ENCODE measurements around the gene RABGAP1L.

DNA sequence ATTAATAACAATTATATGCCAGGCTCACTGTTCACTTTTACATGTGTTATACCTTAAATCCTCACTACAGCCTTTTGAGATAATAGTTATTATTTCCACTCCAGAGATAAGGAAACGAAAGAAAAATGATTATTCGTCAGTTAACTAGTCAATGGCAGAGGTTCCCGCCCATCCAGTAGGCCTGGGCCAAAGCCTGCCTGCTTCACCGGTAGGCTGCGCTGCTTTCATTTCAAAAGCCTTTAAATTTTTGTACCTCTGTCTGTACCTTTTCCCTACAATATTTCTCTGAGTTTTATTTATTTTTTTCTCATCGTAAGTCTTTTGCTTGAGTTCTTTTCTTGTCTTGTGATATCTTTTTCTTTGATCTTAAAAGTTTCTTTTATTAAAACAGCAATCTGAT lies 292.1 kb downstream of the RABGAP1L start:
- TF ChIP-seq, protein P1, sequence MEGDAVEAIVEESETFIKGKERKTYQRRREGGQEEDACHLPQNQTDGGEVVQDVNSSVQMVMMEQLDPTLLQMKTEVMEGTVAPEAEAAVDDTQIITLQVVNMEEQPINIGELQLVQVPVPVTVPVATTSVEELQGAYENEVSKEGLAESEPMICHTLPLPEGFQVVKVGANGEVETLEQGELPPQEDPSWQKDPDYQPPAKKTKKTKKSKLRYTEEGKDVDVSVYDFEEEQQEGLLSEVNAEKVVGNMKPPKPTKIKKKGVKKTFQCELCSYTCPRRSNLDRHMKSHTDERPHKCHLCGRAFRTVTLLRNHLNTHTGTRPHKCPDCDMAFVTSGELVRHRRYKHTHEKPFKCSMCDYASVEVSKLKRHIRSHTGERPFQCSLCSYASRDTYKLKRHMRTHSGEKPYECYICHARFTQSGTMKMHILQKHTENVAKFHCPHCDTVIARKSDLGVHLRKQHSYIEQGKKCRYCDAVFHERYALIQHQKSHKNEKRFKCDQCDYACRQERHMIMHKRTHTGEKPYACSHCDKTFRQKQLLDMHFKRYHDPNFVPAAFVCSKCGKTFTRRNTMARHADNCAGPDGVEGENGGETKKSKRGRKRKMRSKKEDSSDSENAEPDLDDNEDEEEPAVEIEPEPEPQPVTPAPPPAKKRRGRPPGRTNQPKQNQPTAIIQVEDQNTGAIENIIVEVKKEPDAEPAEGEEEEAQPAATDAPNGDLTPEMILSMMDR (IDR thresholded peaks at IDR 0.05; ENCODE audit: control extremely low read depth in 1 of 3, insufficient read depth in 1 of 3, low read depth in 1 of 3, low read length in 3 of 3): peak in 2 of 3 experiments; percentile 11 to 19; a peak in 3 of 4 replicates
- no peak for TF ChIP-seq YY1 (IDR thresholded peaks at IDR 0.05; ENCODE audit: low read depth, low read length)

All from H1 (cell line).